IPS-18a (cell line): ENCODE results near the gene PRPS1.
"Not testable (repeated sequence)": the region's sequence is repeated elsewhere in the genome, so short reads cannot be mapped to it uniquely, and the experiment has no call there.

Experiments used
- H3K27ac ChIP-seq: one replicate; pipeline ENCODE4 v1.5.1; 2013; ENCODE audit warnings: low read length
- H3K27me3 ChIP-seq: one replicate; pipeline ENCODE4 v1.6.1; 2013; ENCODE audit warnings: mild to moderate bottlenecking, low read length; ENCODE audit not compliant: control insufficient read depth, insufficient read depth
- H3K36me3 ChIP-seq: one replicate; pipeline ENCODE4 v1.6.1; 2013; ENCODE audit warnings: low read depth, low read length; ENCODE audit not compliant: control insufficient read depth
- H3K4me1 ChIP-seq: one replicate; pipeline ENCODE4 v1.6.1; 2013; ENCODE audit warnings: low read depth, low read length; ENCODE audit not compliant: control insufficient read depth
- H3K4me3 ChIP-seq: one replicate; pipeline ENCODE4 v1.5.1; 2013; ENCODE audit warnings: low read length
- H3K9ac ChIP-seq: one replicate; pipeline ENCODE4 v1.6.1; 2013; ENCODE audit warnings: mild to moderate bottlenecking, low read length, moderate library complexity
- H3K9me3 ChIP-seq: one replicate; pipeline ENCODE4 v1.6.1; 2013; ENCODE audit warnings: low read depth, low read length; ENCODE audit not compliant: control insufficient read depth

Gene PRPS1

DNA sequence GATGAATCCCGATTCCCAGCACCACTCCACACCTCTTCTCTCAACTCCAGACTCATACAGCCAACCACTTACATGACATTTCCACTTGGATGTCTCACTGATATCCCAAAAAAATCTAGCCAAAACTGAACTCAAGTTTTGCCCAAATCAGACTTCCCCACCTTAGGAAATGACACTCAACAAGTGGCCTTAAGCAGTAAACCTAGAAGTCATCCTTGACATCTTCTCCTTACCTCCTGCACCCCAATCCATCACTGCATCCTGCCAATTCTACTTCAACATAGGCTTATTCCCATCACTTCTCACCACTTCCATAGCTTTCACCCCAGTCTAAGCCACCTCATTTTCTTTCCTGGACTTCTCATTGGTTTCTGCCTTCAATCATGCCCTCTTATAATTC, 39.1 kb downstream of the PRPS1 start:
- Histone ChIP-seq H3K9me3 (no peaks in the 10 kb centered on the region), H3K9ac (no peak overlapping the region), H3K27ac (no peak overlapping the region), H3K4me1 (peaks cover 8% of the 10 kb centered on the region), H3K4me3 (no peak overlapping the region), H3K27me3 (no peaks in the 10 kb centered on the region), H3K36me3 (no peaks in the 10 kb centered on the region)

- H3K4me3 ChIP-seq = not testable (repeated sequence)
These were observed 40.4 kb downstream of the PRPS1 start for GRCh38 chrX:107668710-107669109.

GRCh38 chrX:107669261-107669660, 41.0 kb downstream of the PRPS1 start:
- Histone ChIP-seq H3K4me3 (no peak overlapping the region), H3K27ac (no peak overlapping the region), H3K4me1 (peaks cover 3% of the 10 kb centered on the region), H3K9me3 (no peaks in the 10 kb centered on the region), H3K27me3 (no peaks in the 10 kb centered on the region), H3K9ac (no peak overlapping the region), H3K36me3 (no peaks in the 10 kb centered on the region)

More at GRCh38 chrX:107668710-107669109, 40.4 kb downstream of the PRPS1 start:
- H3K4me1 ChIP-seq, H3K36me3 ChIP-seq, H3K9ac ChIP-seq, H3K27ac ChIP-seq, H3K27me3 ChIP-seq, H3K9me3 ChIP-seq: not testable (repeated sequence)

GRCh38 chrX:107669885-107670628, 41.7 kb downstream of the PRPS1 start:
- no peaks in the 10 kb centered on the region for H3K27me3 ChIP-seq
- H3K27ac ChIP-seq = no peak overlapping the region
- peaks cover 9% of the 10 kb centered on the region for H3K4me1 ChIP-seq
- H3K9me3 ChIP-seq = no peaks in the 10 kb centered on the region
- no peak overlapping the region for H3K4me3 ChIP-seq
- no peak overlapping the region for H3K9ac ChIP-seq
- no peaks in the 10 kb centered on the region for H3K36me3 ChIP-seq

DNA sequence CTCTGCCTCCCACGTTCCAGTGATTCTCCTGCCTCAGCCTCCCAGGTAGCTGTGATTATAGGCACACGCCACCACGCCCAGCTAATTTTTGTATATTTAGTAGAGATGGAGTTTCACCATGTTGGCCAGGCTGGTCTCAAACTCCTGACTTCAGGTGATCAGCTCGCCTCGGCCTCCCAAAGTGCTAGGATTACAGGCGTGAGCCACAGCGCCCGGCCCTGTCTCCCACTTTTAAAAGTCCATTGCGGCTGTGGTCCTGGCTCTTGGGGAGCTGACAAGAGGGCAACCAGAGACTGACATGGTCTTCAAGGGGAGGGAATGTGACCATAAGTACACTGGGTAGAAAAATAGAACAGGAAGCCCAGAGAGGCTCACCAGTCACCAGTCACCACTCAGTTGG, 42.9 kb downstream of the PRPS1 start:
- not testable (repeated sequence) for H3K27ac ChIP-seq

DNA sequence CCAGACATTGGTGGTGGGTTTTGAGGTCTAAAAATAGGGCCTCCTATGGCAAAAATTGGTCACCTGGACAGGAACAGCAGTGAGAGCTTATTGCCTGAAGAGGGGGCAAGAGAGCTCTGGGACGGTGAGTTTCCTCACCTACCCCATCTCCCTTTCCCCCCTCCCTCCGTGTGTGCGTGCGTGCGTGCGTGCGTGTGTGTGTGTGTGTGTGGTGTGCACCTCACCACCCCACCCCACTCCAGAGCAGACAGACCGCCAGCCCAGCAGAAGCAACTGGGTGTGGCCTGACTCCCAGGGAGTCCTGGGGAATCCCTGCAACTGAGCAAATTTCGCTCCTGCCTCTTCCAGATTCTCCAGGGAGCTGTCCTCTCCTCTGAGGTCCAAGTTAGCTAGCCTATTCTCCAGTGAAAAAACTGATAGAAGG, 44.7 kb downstream of the PRPS1 start:
- Histone ChIP-seq H3K9me3 (no peaks in the 10 kb centered on the region), H3K36me3 (no peaks in the 10 kb centered on the region), H3K9ac (no peak overlapping the region), H3K4me1 (peaks cover 19% of the 10 kb centered on the region), H3K27me3 (peaks cover 6% of the 10 kb centered on the region), H3K27ac (no peak overlapping the region), H3K4me3 (no peak overlapping the region)

More for the DNA sequence above, 42.9 kb downstream of the PRPS1 start:
- H3K36me3 ChIP-seq, H3K4me3 ChIP-seq, H3K27me3 ChIP-seq, H3K9me3 ChIP-seq, H3K9ac ChIP-seq: not testable (repeated sequence)
- H3K4me1 ChIP-seq = peaks cover 17% of the 10 kb centered on the region

DNA sequence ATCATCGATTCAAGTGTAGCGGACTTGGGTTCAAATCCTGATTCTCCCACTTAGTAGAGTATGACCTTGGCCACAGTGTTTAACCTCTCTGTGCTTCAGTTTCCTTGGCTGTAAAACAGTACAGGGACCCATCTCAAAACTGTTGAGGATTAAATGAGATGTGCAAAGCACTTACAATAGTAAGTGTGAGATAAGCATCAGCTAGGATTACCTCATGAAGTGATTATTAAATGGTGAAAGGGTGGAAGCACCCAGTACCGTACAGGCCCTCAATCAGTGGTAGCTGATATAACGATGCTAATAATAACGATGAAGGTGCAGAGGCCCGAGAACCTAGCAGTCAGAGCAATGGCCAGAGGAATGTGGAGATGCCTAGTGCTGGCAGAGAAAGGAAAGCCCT, 45.1 kb downstream of the PRPS1 start:
- Histone ChIP-seq H3K4me1 (peaks cover 19% of the 10 kb centered on the region), H3K27ac (no peak overlapping the region), H3K27me3 (peaks cover 6% of the 10 kb centered on the region), H3K36me3 (no peaks in the 10 kb centered on the region), H3K9me3 (no peaks in the 10 kb centered on the region), H3K4me3 (no peak overlapping the region), H3K9ac (no peak overlapping the region)

GRCh38 chrX:107673933-107674479, 45.7 kb downstream of the PRPS1 start:
- no peaks in the 10 kb centered on the region for H3K36me3 ChIP-seq
- no peak overlapping the region for H3K27ac ChIP-seq
- H3K4me3 ChIP-seq = no peak overlapping the region
- H3K9ac ChIP-seq = no peak overlapping the region
- H3K9me3 ChIP-seq = no peaks in the 10 kb centered on the region
- peaks cover 6% of the 10 kb centered on the region for H3K27me3 ChIP-seq
- H3K4me1 ChIP-seq = peaks cover 19% of the 10 kb centered on the region

DNA sequence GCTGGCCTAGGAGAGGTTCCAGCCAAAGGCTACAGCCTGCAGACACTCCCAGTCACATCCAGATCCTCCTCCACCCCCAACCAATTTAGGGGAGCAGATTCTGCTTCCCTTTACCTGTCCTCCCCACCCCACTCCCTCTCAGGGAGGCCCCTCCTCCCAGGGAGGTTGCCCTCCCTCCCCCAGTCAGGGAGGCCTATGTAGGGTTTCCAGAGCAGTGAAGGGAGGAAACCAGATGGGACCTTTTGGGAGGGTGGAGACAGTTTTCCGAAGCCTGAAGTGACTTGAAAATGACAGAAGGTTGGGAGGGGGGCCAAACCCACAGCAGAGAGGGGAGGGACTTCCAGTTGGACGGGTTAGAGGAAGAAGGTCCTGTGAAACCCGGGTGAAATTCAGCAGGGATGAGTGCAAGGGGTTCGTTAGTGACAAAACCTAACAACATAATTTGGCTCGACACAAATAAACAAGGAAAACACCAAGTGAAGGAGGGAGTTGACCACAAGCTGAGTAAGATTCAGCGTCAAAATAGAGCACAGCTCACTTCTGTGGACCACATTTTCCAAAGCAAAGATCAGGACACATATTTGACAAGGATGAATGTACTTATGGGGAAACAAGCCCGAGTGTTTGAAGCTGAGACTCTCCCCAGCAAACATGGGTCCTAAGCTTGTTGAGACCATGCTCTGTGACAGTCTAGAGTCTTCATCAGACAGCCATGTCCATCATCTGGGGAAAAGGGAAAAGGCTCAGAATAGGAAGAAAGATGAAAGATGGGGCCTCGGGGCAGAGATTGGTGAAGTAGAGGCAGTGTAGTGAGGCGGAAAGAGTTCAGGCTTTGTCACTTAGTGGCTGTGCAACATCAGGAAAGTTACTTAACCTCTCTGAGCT, 46.4 kb downstream of the PRPS1 start:
- no peaks in the 10 kb centered on the region for H3K36me3 ChIP-seq
- no peak overlapping the region for H3K9ac ChIP-seq
- peaks cover 6% of the 10 kb centered on the region for H3K27me3 ChIP-seq
- no peak overlapping the region for H3K4me3 ChIP-seq
- peaks cover 19% of the 10 kb centered on the region for H3K4me1 ChIP-seq
- H3K27ac ChIP-seq = no peak overlapping the region
- H3K9me3 ChIP-seq = no peaks in the 10 kb centered on the region

DNA sequence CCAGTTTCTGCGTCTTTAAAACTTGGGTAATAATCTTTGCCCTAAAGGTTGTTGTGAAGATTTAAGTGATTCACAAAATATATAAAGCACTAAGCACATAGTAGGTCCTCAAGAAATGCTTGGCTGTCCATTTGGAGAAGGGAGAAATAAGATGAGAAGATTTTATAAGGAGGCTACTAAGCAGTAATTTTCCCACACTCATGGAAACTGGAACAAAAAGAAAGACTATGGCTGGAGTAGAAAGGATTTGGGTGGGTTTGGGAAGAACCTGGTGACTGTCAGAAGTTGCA, 47.0 kb downstream of the PRPS1 start:
- no peak overlapping the region for H3K9ac ChIP-seq
- no peaks in the 10 kb centered on the region for H3K36me3 ChIP-seq
- peaks cover 19% of the 10 kb centered on the region for H3K4me1 ChIP-seq
- no peak overlapping the region for H3K27ac ChIP-seq
- H3K27me3 ChIP-seq = peaks cover 6% of the 10 kb centered on the region
- no peak overlapping the region for H3K4me3 ChIP-seq
- no peaks in the 10 kb centered on the region for H3K9me3 ChIP-seq

- H3K27me3 ChIP-seq = peaks cover 6% of the 10 kb centered on the region
- no peak overlapping the region for H3K4me3 ChIP-seq
- no peaks in the 10 kb centered on the region for H3K9me3 ChIP-seq
- H3K36me3 ChIP-seq = no peaks in the 10 kb centered on the region
- no peak overlapping the region for H3K9ac ChIP-seq
- H3K27ac ChIP-seq = no peak overlapping the region
- H3K4me1 ChIP-seq = peaks cover 19% of the 10 kb centered on the region
These were observed 47.7 kb downstream of the PRPS1 start for GRCh38 chrX:107675823-107676555.
